DMS79 treated with DMSO at 0.1 percent for 48 hours (cell line): Measurements from ENCODE around the gene RNU6-7.

Experiments
- DNase-seq: peaks from one replicate; lab custom pipeline; 2025; lab: John Stamatoyannopoulos, UW

RNU6-7 gene

DNA sequence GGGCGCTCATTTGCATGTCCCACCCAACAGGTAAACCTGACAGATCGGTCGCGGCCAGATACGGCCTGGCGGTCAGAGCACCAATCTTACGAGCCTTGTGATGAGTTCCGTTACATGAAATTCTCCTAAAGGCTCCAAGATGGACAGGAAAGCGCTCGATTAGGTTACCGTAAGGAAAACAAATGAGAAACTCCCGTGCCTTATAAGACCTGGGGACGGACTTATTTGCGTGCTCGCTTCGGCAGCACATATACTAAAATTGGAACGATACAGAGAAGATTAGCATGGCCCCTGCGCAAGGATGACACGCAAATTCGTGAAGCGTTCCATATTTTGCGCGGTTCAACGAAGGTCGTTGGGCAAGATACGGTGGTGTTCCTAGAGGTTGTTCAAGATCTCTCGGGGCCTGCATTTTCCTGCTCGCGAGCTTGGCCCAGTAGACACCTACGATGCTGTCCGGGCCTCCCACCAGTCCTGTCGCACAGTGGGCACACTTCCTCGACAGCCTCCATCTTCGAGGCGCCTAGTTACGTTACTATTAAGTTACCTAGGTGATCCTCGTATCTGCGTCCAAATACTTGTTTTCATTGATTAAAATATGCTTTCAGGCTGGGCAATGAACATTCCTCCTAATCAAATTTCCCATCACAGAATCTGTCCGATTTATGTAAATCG lies at the start of gene RNU6-7:
Gene RNU6-7, plus strand, starts transcription at position 230 of the 675 bp plus-strand sequence.
- peak; percentile 87 for DNase-seq

DNA sequence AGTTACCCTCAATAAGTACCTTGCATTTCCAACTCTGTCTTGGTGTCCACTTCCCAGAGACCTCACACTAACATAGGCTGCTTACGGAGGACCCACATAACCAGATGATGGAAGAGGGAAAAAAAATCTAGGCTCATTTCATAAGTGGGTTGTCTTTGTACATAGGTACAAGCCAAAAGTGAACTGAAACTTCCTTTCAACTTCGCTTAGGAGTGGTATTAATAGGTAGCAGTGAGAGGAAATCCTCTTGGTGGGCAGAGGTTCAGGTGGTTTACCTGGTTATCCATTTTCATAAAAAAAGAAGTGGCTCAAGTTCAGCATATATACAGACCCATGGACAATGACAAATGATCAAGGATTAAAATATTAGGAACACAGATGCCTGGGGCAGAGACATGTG lies 35.8 kb upstream of the RNU6-7 start:
- DNase-seq = no peak

DNA sequence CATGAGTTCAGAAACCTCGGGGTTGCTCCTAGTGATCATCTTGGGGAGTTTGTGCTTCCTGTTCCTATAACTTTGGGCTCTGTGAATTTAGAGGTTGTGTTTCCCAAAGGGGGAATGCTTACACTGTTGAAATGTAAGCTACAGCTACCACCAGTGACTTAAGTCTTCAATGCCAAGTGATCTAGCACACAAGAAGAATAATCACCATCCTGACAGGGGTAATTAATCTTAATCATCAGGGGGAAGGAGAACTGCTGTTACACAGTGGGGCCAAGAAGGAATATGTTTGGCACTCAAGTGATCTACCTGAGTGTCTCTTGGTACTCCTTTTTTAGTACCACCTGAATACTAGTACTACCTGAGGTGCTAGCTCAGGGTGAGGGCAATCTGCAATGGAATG lies 34.9 kb upstream of the RNU6-7 start:
- DNase-seq = no peak

DNA sequence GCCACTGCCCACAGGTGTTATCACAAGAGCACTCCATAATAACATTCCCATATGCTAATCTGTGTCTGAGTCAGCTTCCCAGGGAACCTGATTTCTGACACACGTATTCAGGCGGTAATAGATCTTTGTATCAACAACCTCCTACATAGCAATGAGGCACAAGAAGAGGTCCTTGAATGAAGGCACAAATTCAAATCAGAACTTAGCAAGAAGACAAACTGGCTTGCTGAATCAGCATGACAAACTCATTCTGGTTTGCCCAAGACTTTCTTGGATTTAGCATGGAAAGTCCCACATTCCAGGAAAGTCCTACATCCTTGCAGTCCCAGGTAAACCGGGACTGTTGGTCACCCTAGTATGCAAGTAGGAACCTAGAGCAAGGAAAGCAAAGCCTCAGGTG lies 33.9 kb upstream of the RNU6-7 start:
- no peak for DNase-seq

DNA sequence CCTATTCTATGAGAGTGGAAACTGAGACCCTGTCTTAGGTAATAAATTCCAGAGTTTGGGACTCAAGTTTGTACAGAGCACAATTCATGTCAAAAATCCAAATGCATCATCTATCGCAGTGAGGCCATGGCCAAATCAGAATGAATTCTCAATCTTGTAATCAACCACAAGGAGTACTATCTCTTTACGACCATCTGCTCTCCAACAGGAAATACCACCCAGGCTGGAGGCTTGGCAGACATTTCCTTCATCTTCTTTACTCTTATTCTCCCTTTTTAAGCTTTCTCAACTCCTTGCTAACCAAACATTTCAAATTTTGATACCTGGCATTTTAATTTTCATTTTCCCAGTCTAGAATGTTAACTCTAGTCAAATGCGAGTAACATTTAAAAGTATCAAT lies 32.7 kb upstream of the RNU6-7 start:
- no peak for DNase-seq

DNA sequence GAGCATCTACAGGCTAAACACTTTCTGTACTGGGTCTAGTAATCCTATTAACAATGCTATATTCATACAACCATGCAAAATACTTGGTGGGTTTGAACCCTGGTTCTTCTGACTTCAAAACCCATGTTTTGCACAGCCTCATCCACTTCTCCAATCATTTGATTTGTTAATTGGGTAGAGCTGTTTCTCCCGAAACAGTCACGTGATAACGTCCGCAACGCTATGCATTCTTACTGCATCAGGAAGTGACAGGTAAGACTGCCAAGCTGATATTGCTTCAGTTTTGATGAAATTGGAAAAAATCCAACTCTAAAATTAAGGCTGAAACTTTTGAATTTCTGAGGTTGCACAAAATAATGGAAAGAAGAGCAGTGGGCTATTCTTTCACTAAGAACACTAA lies 30.4 kb upstream of the RNU6-7 start:
- no peak for DNase-seq

- no peak for DNase-seq
Observed at GRCh38 chr14:32183151-32184058, 18.4 kb upstream of the RNU6-7 start.

DNA sequence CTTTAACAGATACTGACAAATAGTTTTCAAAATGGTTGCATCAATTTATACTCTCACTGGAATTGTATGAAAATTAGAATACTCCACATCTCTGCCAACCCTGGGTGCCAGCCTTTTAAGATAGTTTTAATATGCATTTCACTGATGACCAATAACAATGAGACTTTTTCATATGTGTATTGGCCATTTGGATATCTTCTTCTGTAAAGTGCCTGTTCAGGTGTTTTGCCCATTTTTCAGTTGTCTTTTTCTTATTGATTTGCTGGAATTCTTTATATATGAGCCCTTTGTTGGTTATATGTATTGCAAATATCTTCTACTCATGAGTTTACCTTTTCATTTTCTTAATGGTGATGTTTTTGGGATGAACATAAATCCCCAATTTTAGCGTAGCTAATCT lies 16.7 kb upstream of the RNU6-7 start:
- DNase-seq = no peak

GRCh38 chr14:32186248-32186647 lies 15.6 kb upstream of the RNU6-7 start:
- DNase-seq = no peak

DNA sequence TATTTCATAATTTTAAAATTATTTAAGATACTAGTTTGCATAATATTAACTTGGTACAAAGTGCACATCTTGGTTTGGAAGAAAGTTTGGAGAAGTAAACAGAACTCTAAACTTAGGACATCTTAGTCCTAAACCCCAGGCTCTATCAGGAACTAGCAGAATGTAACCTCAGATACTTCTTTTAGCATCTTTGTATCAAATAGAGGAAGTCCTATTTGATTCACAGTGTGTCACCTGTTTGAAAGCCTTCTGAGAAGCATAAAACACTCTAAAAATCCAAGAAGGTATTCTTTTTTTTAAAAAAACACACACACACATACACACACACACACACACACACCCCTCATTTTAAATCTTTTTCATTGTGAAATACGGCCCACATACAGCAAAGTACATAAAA lies 12.0 kb upstream of the RNU6-7 start:
- DNase-seq = no peak

DNA sequence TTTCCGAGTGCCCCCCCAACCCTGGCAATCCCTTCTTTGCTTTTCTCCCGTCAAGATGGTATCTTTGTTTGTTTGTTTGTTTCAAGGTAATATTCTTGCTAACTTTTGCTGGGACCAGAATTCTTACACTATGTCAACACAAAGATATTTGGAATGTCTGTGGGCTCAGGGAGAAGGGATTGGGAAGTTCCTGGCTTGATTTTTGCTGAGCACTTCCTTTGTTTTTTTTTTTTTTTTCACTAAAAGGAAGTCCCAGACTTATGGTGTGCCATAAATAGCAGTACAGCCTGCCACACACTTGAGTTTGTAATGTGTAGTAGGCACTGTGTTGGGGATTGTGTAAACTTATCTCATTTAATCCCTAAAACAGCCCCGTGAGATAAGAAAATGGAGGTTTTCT lies 11.2 kb upstream of the RNU6-7 start:
- DNase-seq = no peak

GRCh38 chr14:32192712-32193373 lies 9.0 kb upstream of the RNU6-7 start:
- no peak for DNase-seq

DNA sequence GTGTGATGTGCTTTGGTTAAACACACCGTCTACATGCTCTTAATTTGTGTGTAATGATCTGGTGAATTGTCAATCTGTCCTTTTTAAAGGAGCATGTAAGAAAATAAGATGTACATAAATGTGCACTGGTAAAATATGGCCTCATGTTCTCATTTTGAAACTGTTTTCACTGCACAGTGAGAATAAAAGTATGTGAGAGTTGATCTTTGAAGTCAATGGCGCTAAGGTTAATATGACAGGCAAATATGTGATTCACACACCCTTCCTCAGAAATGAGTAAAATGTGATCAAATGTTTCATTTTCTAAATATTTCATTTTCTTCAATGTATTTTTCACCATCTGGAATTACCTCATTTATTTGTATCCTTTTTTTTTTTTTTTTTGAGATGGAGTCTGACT lies 8.3 kb upstream of the RNU6-7 start:
- no peak for DNase-seq

DNA sequence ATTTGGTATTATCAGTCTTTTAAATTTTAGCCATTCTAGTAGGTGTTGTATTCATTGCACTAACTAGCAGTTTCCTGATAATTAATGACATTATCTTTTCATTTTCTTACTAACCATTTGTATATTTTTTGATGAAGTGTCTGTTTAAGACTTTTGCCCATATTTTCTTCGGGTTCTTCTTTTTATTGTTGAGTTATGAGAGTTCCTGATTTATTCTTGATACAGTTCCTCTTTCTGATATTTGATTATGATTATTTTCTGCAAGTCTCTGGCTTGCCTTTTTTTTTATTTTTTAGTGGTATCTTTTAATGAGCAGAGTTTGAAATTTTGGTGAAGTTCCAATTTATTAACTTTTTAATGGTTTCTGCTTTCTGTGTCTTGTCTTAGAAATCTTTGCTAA lies 6.2 kb upstream of the RNU6-7 start:
- DNase-seq = no peak

GRCh38 chr14:32197919-32198318 lies 3.9 kb upstream of the RNU6-7 start:
- DNase-seq = no peak

GRCh38 chr14:32200368-32201192 lies 1.3 kb upstream of the RNU6-7 start:
- DNase-seq = no peak

GRCh38 chr14:32201193-32201815 lies 541 bp upstream of the RNU6-7 start:
- DNase-seq = peak; percentile 93

DNA sequence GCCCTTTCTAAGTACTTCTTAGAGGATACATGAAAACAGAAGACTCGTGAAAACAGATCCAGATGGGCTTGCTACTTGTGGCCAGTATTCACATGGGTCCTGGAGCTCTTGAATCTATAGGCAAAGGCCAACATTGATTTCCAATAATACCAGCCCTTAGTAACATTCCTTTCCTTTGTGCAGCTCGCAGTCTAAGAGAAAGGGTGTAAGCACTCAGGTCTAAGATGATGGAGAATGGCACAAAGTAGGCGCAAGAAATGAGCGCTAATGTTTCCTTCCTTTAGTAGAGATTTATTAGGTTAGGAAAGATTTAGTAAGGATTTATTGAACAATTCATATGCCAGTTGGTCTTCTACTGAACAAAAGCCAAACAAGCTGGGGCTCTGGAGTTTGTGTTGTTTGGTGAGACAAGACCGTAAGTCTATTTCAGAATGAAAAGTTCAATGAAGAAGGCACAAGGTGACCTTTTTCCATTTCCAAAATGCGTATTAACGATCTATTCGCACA lies 699 bp downstream of the RNU6-7 start:
- peak; percentile 82 for DNase-seq

DNA sequence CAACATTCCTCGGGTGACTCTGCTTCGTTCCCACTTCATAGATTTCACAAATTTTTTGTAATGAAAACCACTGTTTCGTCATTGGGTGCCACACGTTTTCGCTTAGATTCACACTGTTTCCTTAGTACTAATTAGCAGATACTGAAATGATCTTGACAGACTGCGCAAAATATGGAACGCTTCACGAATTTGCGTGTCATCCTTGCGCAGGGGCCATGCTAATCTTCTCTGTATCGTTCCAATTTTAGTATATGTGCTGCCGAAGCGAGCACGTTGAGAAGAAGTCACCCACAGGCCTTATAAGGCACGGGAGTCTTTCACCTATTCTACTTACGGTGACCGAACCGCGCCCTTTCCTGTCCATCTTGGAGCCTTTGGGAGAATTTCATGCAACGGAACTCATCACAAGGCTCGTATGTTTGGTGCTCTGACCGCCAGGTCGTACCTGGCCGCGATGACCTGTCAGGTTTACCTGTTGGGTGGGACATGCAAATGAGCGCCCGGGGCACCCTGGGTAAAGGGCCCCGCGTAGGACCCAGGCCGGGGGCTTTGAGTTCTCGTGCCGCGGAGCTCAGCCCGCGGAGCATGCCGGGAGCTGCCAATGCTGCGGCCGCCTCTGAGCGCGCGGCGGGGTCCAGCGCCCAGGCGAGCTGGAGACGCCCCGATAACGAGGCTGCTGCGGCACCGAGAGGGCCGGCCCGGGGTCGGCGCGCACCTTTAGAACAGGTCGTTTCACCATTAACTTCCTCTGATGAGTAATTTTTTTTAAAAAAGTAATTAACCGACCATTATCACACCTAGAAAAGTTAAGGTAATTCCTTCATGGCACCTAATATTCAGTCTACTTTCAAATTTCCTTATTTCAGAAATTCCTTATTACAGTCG lies 1.4 kb downstream of the RNU6-7 start, which contains the start of gene RNU6-8:
Gene RNU6-8, minus strand, starts transcription at position 272 of the 885 bp plus-strand sequence.
- DNase-seq = peak; percentile 95

DNA sequence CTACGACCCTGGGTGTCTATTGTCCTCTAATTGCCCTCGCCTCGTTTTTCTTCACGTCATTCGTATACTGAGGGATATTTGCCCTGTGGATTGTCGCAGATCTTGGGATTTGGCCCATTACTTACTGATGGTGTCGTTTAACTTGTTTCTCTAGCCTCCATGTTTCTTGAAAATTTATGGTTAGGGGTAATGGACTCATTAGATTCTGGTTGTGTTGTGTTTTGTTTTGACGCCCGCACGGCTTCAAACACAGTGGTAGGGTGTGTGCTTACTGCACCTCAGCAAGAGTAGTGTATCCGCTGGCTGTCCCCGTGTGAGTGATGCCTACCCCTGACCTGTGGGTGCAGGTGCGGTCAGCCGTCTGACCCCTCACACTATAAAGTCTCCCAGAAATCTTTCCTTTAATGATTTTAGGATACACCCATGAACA lies 2.1 kb downstream of the RNU6-7 start:
- DNase-seq = peak; percentile 80
